Activated CD8-positive, alpha-beta memory T cell treated with anti-CD3 and anti-CD28 coated beads, Interleukin-2, amount 10 ng/mL, durations not matched to agents 7 days and 5 days (primary cell): ENCODE results near the gene ANKUB1. TPM values are rescaled to one million over a fixed set of nuclear protein-coding genes. Genes with fewer than 3 reads are reported as not detected.
"Not testable (repeated sequence)": the region's sequence is repeated elsewhere in the genome, so short reads cannot be mapped to it uniquely, and the experiment has no call there.

Source experiments
- ATAC-seq: fragments of 150-1000 bp; cut with Tn5 transposase; one replicate; pipeline ENCODE4 v1.10.0; 2021; ENCODE audit warnings: moderate library complexity
- CTCF ChIA-PET: fragments of 350-600 bp; sonication (Branson Sonifier 250); formaldehyde crosslinking; loops from one replicate; lab custom pipeline; 2021; ENCODE audit warnings: antibody characterized with exemption; lab: Charles Lee
- DNase-seq: peaks from one replicate; pipeline ENCODE4 v3.0.0-alpha.2; 2020
- H3K27ac Mint-ChIP-seq: one replicate; pipeline ENCODE4 v1.8.0; 2021; ENCODE audit warnings: mild to moderate bottlenecking, mixed read lengths
- H3K27me3 Mint-ChIP-seq: one replicate; pipeline ENCODE4 v1.8.0; 2021; ENCODE audit warnings: mixed read lengths
- H3K36me3 Mint-ChIP-seq: one replicate; pipeline ENCODE4 v1.8.0; 2021; ENCODE audit warnings: mild to moderate bottlenecking, mixed read lengths
- H3K4me1 Mint-ChIP-seq: one replicate; pipeline ENCODE4 v1.8.0; 2021; ENCODE audit warnings: mixed read lengths
- H3K4me3 Mint-ChIP-seq: one replicate; pipeline ENCODE4 v1.8.0; 2021; ENCODE audit warnings: mild to moderate bottlenecking, moderate library complexity, mixed read lengths
- H3K9me3 Mint-ChIP-seq: one replicate; pipeline ENCODE4 v1.8.0; 2022; ENCODE audit warnings: low read depth, mixed read lengths
- total RNA-seq, 2 experiments: library from RNA; stranded (reverse); gene quantifications; one replicate each; pipeline ENCODE4 v1.2.3, GENCODE V29; 2021

Gene ANKUB1, protein sequence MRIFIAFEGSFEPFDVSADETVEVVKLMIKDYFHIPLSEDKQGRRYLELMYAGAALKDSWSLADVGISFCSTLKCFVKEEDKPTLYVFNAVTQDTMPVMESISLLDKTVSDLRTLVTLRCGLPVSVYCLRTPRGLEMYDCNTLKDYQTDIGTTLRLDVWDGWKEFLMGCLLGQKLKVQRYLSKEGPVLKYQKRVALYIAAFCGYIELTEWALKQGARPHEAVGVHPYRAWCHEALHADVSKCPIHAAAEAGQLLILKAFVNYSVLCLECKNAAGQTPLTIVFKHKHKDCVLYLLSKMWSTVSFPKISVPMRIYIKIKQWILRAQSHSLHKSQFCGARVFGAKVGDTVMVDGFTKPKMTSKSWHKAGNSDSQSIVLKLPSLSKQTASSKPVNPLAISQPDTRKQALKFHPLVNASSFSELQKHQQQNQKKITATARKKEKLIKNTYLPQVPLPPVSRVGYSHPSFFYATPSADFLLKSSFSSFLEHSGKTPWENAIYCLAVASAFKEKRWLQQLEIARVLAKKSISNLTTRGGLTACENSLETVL
- total RNA-seq = not detected

- DNase-seq (no peak), ATAC-seq (no peak)
- H3K36me3 Mint-ChIP-seq = no peaks in the 10 kb centered on the region
- no peak within 1 kb of the TSS for H3K4me3 Mint-ChIP-seq
- H3K4me1 Mint-ChIP-seq = no peaks in the 10 kb centered on the region
- CTCF ChIA-PET = interaction anchor here (0.9 to 2.5 kb wide), 2 partner anchors 16 to 21 kb away, joined by 4 to 11 read pairs; no protein-coding TSS in a partner anchor
- H3K27ac Mint-ChIP-seq = no peak within 1 kb of the TSS
- peaks cover 37% of the 10 kb centered on the region for H3K27me3 Mint-ChIP-seq
- H3K9me3 Mint-ChIP-seq = no peaks in the 10 kb centered on the region
Observed at GRCh38 chr3:149792452-149793270, at the start of gene ANKUB1. Gene ANKUB1 (minus strand): TSS chr3:149792554. CDS start chr3:149792366, 188 bp downstream.

DNA sequence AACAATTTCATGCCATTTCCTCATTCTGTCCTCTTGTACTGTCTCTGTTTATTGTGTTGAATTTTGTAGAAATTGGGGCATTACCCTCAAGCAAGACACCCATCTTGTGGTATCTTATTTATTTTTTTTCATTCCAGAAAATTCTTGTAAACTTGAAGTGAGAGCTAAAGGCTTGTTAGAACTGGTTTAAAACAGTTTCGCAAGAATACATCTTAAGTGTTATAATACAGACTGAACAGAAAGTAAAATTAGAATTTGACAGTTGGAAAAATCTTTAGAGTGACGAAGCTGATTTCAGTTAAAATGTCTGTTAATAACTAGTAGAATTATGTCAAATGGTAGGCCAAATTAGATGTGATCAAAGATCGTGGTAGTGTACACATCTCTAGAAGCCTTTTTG is 47.5 kb upstream of the ANKUB1 start:
- Mint-ChIP-seq H3K27ac (no peak overlapping the region), H3K27me3 (no peaks in the 10 kb centered on the region), H3K4me3 (no peak overlapping the region), H3K9me3 (peaks cover 21% of the 10 kb centered on the region), H3K36me3 (peaks cover 46% of the 10 kb centered on the region), H3K4me1 (peaks cover 6% of the 10 kb centered on the region)
- CTCF ChIA-PET = no interaction called here
- DNase-seq (no peak), ATAC-seq (no peak)

DNA sequence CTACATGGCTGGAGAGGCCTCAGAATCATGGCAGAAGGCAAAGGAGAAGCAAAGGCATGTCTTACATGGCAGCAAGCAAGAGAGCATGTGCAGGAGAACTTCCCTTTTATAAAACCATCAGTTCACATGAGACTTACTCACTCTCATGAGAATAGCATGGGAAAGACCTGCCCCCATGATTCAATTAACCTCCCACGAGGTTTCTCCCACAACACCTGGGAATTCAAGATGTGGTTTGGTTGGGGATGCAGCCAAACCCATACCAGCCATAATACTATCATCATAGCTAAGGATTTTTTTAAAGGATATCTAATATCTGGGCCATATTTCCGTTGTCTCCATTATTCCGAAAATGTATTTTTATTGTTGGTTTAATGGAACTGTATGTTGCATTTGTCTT is 47.1 kb upstream of the ANKUB1 start:
- H3K4me1 Mint-ChIP-seq, H3K27ac Mint-ChIP-seq, CTCF ChIA-PET, ATAC-seq, DNase-seq, H3K4me3 Mint-ChIP-seq, H3K27me3 Mint-ChIP-seq: not testable (repeated sequence)
- peaks cover 48% of the 10 kb centered on the region for H3K36me3 Mint-ChIP-seq
- peaks cover 25% of the 10 kb centered on the region for H3K9me3 Mint-ChIP-seq

- DNase-seq, H3K4me1 Mint-ChIP-seq, ATAC-seq, H3K27ac Mint-ChIP-seq, H3K4me3 Mint-ChIP-seq, CTCF ChIA-PET, H3K27me3 Mint-ChIP-seq: not testable (repeated sequence)
- H3K9me3 Mint-ChIP-seq = peaks cover 32% of the 10 kb centered on the region
- H3K36me3 Mint-ChIP-seq = peaks cover 52% of the 10 kb centered on the region
Observed at GRCh38 chr3:149838491-149838890, 46.1 kb upstream of the ANKUB1 start.

GRCh38 chr3:149833241-149833640 is 40.9 kb upstream of the ANKUB1 start:
- peaks cover 48% of the 10 kb centered on the region for H3K9me3 Mint-ChIP-seq
- H3K4me1 Mint-ChIP-seq = no peaks in the 10 kb centered on the region
- ATAC-seq (no peak), DNase-seq (no peak)
- no peak overlapping the region for H3K27ac Mint-ChIP-seq
- H3K4me3 Mint-ChIP-seq = no peak overlapping the region
- H3K27me3 Mint-ChIP-seq = no peaks in the 10 kb centered on the region
- peaks cover 73% of the 10 kb centered on the region for H3K36me3 Mint-ChIP-seq
- CTCF ChIA-PET = interaction anchor here (0.7 kb wide), 1 partner anchor 257 kb away, joined by 3 read pairs; no protein-coding TSS in a partner anchor

DNA sequence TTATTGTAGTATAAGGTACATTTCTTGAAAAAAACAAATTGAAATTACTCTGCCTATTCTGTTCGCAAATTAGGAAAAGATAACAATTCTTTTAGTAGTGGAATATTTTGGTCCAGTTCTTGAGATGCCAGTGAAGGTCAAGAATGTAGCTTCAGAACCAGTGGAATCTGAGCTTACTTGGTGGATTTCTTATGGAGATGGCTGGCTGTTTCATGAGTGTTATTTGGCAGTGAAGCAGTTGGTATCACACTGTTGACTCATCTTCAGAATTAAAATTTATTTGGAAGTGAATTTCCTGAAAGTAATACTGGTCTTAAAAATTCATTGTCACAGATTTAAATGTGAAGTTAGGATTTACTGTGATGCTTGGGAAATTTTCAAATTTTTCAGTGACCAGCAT is 39.7 kb upstream of the ANKUB1 start:
- ATAC-seq (no peak), DNase-seq (no peak)
- CTCF ChIA-PET = no interaction called here
- Mint-ChIP-seq H3K27me3 (no peaks in the 10 kb centered on the region), H3K4me1 (no peaks in the 10 kb centered on the region), H3K27ac (no peak overlapping the region), H3K9me3 (peaks cover 42% of the 10 kb centered on the region), H3K4me3 (no peak overlapping the region), H3K36me3 (peaks cover 63% of the 10 kb centered on the region)

DNA sequence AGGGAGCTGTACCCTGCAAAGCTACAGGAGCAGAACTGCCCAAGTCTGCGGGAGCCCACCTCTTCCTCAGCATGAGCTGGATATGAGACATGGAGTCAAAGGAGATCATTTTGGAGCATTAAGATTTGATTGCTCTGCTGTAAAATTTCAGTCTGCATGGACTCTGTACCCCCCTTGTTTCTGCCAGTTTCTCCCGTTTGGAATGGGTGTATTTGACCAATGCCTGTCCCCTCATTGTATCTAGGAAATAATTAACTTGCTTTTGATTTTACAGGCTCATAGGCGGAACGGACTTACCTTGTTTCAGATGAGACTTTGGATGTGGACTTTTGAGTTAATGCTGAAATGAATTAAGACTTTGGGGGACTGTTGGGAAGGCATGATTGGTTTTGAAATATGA is 39.0 kb upstream of the ANKUB1 start:
- Mint-ChIP-seq H3K36me3 (peaks cover 56% of the 10 kb centered on the region), H3K27me3 (no peaks in the 10 kb centered on the region), H3K9me3 (peaks cover 38% of the 10 kb centered on the region), H3K27ac (no peak overlapping the region), H3K4me3 (no peak overlapping the region), H3K4me1 (no peaks in the 10 kb centered on the region)
- CTCF ChIA-PET = no interaction called here
- ATAC-seq (no peak), DNase-seq (no peak)

DNA sequence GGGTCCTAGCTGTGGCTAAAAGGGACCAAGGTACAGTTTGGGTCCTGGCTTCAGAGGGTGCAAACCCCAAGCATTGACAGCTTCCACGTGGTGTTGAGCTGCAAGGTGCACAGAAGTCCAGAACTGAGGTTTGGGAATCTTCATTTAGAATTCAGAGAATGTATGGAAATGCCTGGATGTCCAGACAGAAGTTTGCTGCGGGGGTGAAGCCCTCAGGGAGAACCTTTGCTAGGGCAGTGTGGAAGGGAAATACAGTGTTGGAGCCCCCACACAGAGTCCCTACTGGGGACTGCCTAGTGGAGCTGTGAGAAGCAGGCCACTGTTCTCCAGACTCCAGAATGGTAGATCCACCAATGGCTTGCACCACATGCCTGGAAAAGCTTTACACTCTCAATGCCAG is 38.5 kb upstream of the ANKUB1 start:
- H3K9me3 Mint-ChIP-seq = peaks cover 36% of the 10 kb centered on the region
- CTCF ChIA-PET = no interaction called here

DNA sequence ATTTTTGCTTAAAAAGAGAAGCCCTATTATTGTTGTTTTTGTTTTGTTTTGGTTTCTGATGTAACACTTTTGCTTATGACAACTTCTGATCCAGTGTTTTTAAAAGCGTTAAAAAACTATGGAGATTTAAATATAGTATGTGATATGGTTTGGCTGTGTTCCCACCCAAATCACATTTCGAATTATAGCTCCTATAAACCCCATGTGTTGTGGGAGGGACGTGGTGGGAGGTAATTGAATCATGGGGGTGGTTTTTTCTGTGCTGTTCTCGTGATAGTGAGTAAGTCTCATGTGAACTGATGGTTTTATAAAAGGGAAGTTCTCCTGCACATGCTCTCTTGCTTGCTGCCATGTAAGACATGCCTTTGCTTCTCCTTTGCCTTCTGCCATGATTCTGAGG is 37.3 kb upstream of the ANKUB1 start:
- H3K4me3 Mint-ChIP-seq, CTCF ChIA-PET, ATAC-seq, H3K27me3 Mint-ChIP-seq, H3K4me1 Mint-ChIP-seq, DNase-seq, H3K27ac Mint-ChIP-seq: not testable (repeated sequence)
- Mint-ChIP-seq H3K36me3 (peaks cover 45% of the 10 kb centered on the region), H3K9me3 (peaks cover 28% of the 10 kb centered on the region)

More for the DNA sequence above, 38.5 kb upstream of the ANKUB1 start:
- no peak for ATAC-seq
- H3K4me3 Mint-ChIP-seq = no peak overlapping the region
- no peak overlapping the region for H3K27ac Mint-ChIP-seq
- H3K36me3 Mint-ChIP-seq = peaks cover 53% of the 10 kb centered on the region
- DNase-seq = no peak
- no peaks in the 10 kb centered on the region for H3K27me3 Mint-ChIP-seq
- no peaks in the 10 kb centered on the region for H3K4me1 Mint-ChIP-seq

DNA sequence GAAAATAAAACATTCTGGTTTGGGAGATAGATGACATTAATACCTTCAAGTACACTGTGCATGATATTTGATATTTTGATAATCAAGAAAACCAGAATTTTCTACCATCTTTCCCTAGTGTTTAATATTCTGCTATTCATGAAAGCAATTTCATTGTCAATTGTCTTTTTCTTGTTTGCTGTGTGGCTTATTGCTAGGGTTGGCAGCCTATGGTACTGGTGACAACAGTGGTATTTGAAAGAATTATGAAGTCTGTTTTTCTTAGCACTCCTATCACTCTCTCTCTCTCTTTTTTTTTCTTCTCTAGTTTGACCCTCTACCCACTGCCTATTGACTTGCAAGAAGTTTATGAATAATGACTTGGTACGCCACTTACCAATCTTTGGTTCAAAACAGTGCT is 36.0 kb upstream of the ANKUB1 start:
- Mint-ChIP-seq H3K4me3 (no peak overlapping the region), H3K36me3 (peaks cover 37% of the 10 kb centered on the region), H3K27me3 (no peaks in the 10 kb centered on the region), H3K27ac (no peak overlapping the region), H3K9me3 (peaks cover 19% of the 10 kb centered on the region), H3K4me1 (peaks cover 2% of the 10 kb centered on the region)
- CTCF ChIA-PET = no interaction called here
- ATAC-seq = no peak
- DNase-seq = no peak

DNA sequence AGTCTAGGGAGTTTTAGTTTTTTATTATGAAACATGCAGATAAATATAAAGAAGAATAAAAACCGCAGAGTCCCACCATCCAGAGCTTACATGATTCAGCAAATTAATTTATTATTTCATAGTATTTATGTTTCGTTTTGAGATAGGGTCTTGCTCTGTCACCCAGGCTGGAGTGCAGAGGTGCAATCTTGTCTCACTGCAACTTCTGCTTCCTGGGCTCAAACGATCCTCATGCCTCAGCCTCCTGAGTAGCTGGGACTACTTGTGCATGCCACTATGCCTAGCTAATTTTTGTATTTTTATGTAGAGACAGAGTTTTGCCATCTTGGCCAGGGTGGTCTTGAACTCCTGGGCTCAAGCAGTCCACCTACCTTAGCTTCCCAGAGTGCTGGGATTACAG is 34.3 kb upstream of the ANKUB1 start:
- peaks cover 2% of the 10 kb centered on the region for H3K4me1 Mint-ChIP-seq
- H3K36me3 Mint-ChIP-seq = peaks cover 34% of the 10 kb centered on the region

DNA sequence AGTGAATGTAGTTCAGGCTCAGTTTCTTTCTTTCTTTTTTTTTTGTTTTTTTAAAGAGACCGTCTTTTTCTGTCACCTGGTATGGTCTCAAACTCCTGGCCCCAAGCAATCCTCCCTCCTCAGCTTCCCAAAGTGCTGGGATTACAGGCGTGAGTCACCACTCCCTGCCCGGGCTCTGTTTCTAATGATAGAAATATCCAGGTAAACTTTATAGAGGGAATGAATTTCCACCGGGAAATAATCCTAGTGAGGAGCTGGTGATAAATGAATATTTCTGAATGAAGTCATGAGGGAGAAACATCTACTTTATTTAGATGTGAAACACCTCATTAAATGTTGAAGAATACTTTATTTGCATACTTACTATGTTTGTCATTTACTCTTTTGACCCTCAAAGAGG is 27.8 kb upstream of the ANKUB1 start:
- Mint-ChIP-seq H3K4me3 (no peak overlapping the region), H3K36me3 (peaks cover 48% of the 10 kb centered on the region), H3K27ac (no peak overlapping the region), H3K27me3 (no peaks in the 10 kb centered on the region), H3K9me3 (peaks cover 7% of the 10 kb centered on the region), H3K4me1 (peaks cover 38% of the 10 kb centered on the region)
- DNase-seq (no peak), ATAC-seq (no peak)
- CTCF ChIA-PET = interaction anchor here (0.7 to 4.2 kb wide), 3 partner anchors 9 to 86 kb away, joined by 3 to 24 read pairs (median 3); no protein-coding TSS in a partner anchor

More for the DNA sequence above, 34.3 kb upstream of the ANKUB1 start:
- ATAC-seq (no peak), DNase-seq (no peak)
- no peak overlapping the region for H3K27ac Mint-ChIP-seq
- CTCF ChIA-PET = no interaction called here
- H3K27me3 Mint-ChIP-seq = no peaks in the 10 kb centered on the region
- peaks cover 13% of the 10 kb centered on the region for H3K9me3 Mint-ChIP-seq
- no peak overlapping the region for H3K4me3 Mint-ChIP-seq

DNA sequence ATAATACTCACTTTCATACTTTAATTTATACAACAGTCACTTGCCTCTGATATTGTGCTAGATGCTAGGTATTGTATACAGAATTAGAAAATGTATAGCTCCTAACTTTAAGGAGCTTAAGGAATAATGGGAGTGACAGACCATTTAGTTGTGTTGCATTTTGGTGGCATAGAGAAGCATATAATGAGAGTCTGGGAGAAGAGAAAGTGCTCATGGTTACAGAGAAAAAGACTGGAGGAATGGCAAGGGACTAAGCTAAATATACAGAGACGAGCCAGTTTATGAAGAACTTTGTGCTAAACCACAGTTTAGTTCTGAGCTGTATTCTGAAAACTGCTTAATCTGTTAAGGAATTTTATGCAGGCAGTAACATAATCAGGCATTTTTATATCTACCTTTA is 27.1 kb upstream of the ANKUB1 start:
- no peak overlapping the region for H3K4me3 Mint-ChIP-seq
- CTCF ChIA-PET = interaction anchor here (0.7 to 4.2 kb wide), 3 partner anchors 8 to 85 kb away, joined by 3 to 24 read pairs (median 3); no protein-coding TSS in a partner anchor
- DNase-seq (no peak), ATAC-seq (no peak)
- H3K9me3 Mint-ChIP-seq = peaks cover 7% of the 10 kb centered on the region
- H3K4me1 Mint-ChIP-seq = peaks cover 46% of the 10 kb centered on the region
- no peak overlapping the region for H3K27ac Mint-ChIP-seq
- peaks cover 48% of the 10 kb centered on the region for H3K36me3 Mint-ChIP-seq
- H3K27me3 Mint-ChIP-seq = no peaks in the 10 kb centered on the region
